ENCODE results near the gene SCAMP4. TPM values are rescaled to one million over a fixed set of nuclear protein-coding genes. Genes with fewer than 3 reads are reported as not detected.

SCAMP4 gene
- total and polyA plus RNA-seq, 9 of the 15 experiments (the other 6 are each of a cell fraction or from before 2014, with no cell fraction given): 0.81 to 45.9 (median 12.8) TPM

- no peak for TF ChIP-seq MYBL2 (IDR thresholded peaks at IDR 0.05; ENCODE audit: low read depth)
- TF ChIP-seq MYBL2 (CRISPR knock-in tag; IDR thresholded peaks at IDR 0.05; ENCODE audit: borderline replicate concordance): no peak
- no peak for TF ChIP-seq BCOR (IDR thresholded peaks at IDR 0.05)
- no peak for TF ChIP-seq ZNF398 (CRISPR knock-in tag; IDR thresholded peaks at IDR 0.05)
- no peak for TF ChIP-seq CUX1 (CRISPR knock-in tag; IDR thresholded peaks at IDR 0.05)
- TF ChIP-seq RB1 (IDR thresholded peaks at IDR 0.05; ENCODE audit: low read depth): no peak
- no peak for TF ChIP-seq ZNF134 (CRISPR knock-in tag; conservative IDR thresholded peaks at IDR 0.05)
- TF ChIP-seq ZNF695 (CRISPR knock-in tag; IDR thresholded peaks at IDR 0.05): no peak
- no peak for TF ChIP-seq FOXO4 (CRISPR knock-in tag; IDR thresholded peaks at IDR 0.05)
- TF ChIP-seq EGR1 (conservative IDR thresholded peaks at IDR 0.05): peak; percentile 84
- TF ChIP-seq KLF1 (tag; IDR thresholded peaks at IDR 0.05): no peak
- no peak for TF ChIP-seq PTRF (tag; IDR thresholded peaks at IDR 0.05)
- no peak for TF ChIP-seq TAF9B (IDR thresholded peaks at IDR 0.05; ENCODE audit: partially characterized antibody)
- TF ChIP-seq ZBTB33 (CRISPR knock-in tag; IDR thresholded peaks at IDR 0.05): no peak
- TF ChIP-seq POLR2AphosphoS5 (IDR thresholded peaks at IDR 0.05; ENCODE audit: control insufficient read depth, insufficient read depth, low read depth, low read length): no peak
- no peak for TF ChIP-seq MAX (CRISPR knock-in tag; IDR thresholded peaks at IDR 0.05)
- 0 out of 4 replicates have a peak, but pooled peaks of 1 of the 2 experiments have one; percentile 24 for TF ChIP-seq NONO (IDR thresholded peaks at IDR 0.05; ENCODE audit: low read depth in 2 of 2, low read length in 1 of 2)
These were observed 45.0 kb upstream of the SCAMP4 start (continued) for GRCh38 chr19:1860042-1860775.

Measured in K562 (cell line).